ENCODE results near the gene GOLGA8K.
"Not testable (repeated sequence)": the region's sequence is repeated elsewhere in the genome, so short reads cannot be mapped to it uniquely, and the experiment has no call there.

GOLGA8K gene

DNA sequence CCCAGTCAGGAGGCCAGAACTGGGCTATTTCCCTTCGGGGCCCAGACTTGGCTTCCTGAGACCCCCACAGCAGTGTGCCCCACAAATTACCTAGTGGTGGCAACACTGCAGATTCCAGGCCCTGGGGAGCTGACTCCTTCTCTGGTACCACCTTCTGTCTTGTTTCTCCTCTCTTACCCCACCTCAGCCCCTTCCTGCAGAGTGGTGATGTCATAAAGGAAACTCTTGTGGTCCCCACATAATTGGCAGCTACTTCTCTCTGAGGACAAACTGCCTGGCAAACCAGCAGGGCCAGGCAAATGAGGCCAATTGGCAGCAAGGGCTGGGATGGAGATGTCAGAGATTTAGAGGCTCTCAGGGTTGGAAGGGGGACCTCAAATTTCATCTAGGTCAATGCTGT, 44.6 kb downstream of the GOLGA8K start:
- FAIRE-seq; DNase-seq (ENCODE audit: insufficient read length, low spot score): not testable (repeated sequence)

DNA sequence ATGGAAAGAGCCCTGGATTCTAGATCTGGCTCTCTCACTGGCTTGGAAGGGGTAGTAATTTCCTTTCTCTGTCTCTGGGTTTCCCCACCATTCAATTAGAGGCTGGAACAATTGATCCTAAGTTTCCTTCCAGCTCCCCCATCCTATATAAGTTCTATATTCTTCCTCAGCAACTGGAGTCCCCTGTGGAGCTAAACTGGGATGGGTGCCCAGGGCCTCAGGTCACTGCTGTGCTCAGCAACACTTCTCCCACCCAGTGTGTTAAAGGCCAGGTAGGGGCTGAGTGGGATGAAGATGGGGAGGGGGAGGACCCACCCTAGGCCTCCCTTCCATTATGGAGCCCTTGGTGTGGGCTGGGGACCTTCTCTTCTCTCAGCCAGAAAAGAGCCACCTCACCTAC, 46.2 kb downstream of the GOLGA8K start:
- not testable (repeated sequence) for FAIRE-seq

DNA sequence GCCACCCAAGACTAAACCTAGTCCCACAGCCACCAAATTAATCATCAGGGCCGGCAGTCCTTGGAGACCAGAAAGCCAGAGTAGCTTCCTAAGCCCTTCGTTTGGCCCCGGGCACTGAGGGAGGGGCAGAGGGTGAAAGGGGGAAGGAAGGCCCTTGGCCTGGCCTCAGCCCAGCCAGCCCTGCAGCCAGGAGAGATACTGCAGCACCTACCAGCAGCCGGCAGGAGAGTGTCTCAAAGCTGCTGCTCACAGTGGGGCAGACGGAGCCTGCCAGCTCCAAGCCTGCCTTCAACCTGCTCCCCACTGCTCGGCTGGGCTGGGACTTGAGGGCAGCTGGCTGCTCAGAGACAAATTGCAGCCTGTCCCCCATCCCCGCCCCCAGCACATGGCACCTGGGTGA, 50.3 kb downstream of the GOLGA8K start:
- DNase-seq (ENCODE audit: insufficient read length, low spot score); FAIRE-seq: not testable (repeated sequence)

More for the DNA sequence above, 46.2 kb downstream of the GOLGA8K start:
- not testable (repeated sequence) for DNase-seq (ENCODE audit: insufficient read length, low spot score)

DNA sequence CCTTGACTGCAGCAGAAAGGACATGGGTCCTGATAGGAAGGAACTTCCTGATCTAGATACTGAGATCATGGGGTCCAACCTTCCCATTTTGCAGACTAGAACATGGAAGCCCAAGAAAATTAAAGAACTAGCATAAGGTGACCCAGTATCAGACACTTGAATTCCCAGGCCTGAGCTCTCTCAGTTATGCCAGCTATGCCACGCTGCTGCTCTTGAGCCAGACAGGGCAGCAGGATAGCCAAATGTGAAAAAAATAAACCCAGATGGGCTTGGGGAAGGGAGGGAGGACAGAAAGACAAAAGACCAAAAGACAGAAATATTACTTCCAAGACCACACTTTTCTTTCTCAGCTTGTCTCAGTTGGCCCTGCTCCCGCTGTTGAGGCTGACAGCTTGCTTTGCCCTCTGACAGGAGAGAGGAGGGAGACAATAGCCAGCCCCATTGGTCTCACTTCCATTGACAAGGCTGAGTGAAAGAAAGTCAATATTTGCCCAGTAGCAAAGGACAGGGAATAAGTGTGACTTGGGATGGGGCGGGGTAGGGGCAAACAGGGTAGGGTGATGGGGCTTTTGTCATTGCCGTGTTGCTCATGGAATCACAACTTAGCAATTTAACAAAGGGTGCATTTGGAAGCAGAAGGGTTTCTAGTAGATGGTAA, 52.4 kb downstream of the GOLGA8K start:
- not testable (repeated sequence) for DNase-seq (ENCODE audit: insufficient read length, low spot score); FAIRE-seq

DNA sequence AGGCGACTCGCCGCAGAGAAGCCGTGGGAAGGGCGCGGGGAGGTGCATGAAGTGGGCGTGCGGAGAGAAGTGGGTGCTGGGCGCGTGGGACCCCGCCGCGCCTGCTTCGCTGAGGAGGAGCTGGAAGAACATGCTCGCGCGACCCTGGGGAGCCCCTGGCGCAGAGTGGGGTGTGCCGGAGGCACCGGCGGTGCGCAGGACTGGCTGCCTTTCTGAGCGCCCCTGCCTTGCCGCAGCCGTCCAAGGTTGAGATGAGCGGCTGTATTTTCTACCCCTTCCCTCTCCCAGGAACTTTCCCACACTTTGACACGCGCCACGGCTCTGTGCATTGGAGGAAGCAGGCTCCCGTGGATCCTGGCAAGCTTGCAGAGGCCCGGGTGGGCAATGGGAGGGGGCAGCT, 56.1 kb downstream of the GOLGA8K start:
- not testable (repeated sequence) for DNase-seq (ENCODE audit: insufficient read length, low spot score); FAIRE-seq

DNA sequence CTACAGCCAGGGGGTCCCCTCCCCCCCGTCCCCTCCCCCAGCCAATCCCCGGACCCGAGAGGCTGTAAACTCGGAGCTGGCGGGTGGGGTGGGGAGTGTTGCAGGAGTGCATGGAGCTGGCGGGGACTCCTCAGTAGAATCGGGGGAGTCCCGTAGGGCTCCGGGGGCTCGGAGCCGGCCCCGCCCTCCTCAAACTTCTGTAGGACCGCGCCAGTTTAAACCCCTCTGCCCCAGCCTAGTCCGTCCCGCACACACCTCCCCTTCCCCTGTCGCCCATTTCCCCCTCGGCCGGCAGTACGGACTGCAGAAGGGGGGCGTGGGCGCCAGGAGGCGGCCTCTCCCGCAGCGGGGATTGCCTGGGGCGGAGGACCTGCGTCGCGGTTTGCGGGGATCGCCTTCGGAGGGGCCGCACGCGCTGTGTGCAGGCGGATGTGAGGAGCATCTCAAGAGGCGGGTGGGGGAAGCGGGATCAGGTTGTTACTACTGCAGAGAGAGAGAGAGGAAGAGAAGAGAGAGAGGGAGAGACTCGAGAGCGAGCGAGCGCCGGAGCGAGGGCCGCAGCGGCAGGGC, 57.0 kb downstream of the GOLGA8K start:
- not testable (repeated sequence) for FAIRE-seq; DNase-seq (ENCODE audit: insufficient read length, low spot score)

DNA sequence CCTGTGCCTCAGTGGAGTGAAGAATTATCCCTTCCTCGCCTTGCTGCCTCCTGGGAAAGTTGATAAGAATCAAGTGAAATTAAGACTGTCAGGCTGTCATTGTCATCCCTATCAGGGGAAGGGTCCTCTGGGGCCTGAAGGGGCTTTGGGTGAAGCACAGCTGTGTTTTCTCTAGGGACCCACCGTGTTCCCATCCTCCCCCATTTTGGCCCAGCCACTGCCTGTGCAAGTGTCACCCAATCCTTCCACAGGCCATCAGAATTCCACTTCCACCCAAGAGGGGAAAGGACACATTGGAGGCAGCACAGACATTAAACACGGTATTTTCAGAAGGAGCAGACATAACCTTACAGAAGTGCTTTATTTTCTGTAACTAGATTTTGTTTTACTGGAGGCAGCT, 59.2 kb downstream of the GOLGA8K start:
- not testable (repeated sequence) for DNase-seq (ENCODE audit: insufficient read length, low spot score); FAIRE-seq
